Measurements from ENCODE around the gene ARMC9. TPM values are rescaled to one million over a fixed set of nuclear protein-coding genes. Genes with fewer than 3 reads are reported as not detected.

The ARMC9 gene
- total RNA-seq, 1 donor from 2014 or later: 19.3 TPM

- no peak for TF ChIP-seq CTCF (IDR thresholded peaks at IDR 0.05; ENCODE audit: partially characterized antibody, unreplicated experiment)
- H3K4me3 Mint-ChIP-seq (ENCODE audit: unreplicated experiment): no peak overlapping the region
- DNase-seq: no peak
- peaks cover 4% of the 10 kb centered on the region for H3K36me3 Mint-ChIP-seq (ENCODE audit: unreplicated experiment)
- no peaks in the 10 kb centered on the region for H3K27me3 Mint-ChIP-seq (ENCODE audit: unreplicated experiment)
- H3K4me1 Mint-ChIP-seq (ENCODE audit: low read depth, unreplicated experiment): no peaks in the 10 kb centered on the region
- no peak overlapping the region for H3K27ac Mint-ChIP-seq (ENCODE audit: unreplicated experiment)
- no peaks in the 10 kb centered on the region for H3K9me3 Mint-ChIP-seq (ENCODE audit: unreplicated experiment)
These were observed 80.4 kb downstream of the ARMC9 start for GRCh38 chr2:231278868-231279267.

- no peaks in the 10 kb centered on the region for H3K9me3 Mint-ChIP-seq (ENCODE audit: unreplicated experiment)
- H3K4me3 Mint-ChIP-seq (ENCODE audit: unreplicated experiment): no peak overlapping the region
- no peak for DNase-seq
- no peaks in the 10 kb centered on the region for H3K27me3 Mint-ChIP-seq (ENCODE audit: unreplicated experiment)
- TF ChIP-seq CTCF (IDR thresholded peaks at IDR 0.05; ENCODE audit: partially characterized antibody, unreplicated experiment): no peak
- H3K36me3 Mint-ChIP-seq (ENCODE audit: unreplicated experiment): peaks cover 4% of the 10 kb centered on the region
- H3K4me1 Mint-ChIP-seq (ENCODE audit: low read depth, unreplicated experiment): no peaks in the 10 kb centered on the region
- no peak overlapping the region for H3K27ac Mint-ChIP-seq (ENCODE audit: unreplicated experiment)
These were observed 82.4 kb downstream of the ARMC9 start for GRCh38 chr2:231280846-231281245.

GRCh38 chr2:231284296-231284695, 85.9 kb downstream of the ARMC9 start:
- H3K4me3 Mint-ChIP-seq (ENCODE audit: unreplicated experiment): no peak overlapping the region
- no peak for TF ChIP-seq CTCF (IDR thresholded peaks at IDR 0.05; ENCODE audit: partially characterized antibody, unreplicated experiment)
- no peaks in the 10 kb centered on the region for H3K36me3 Mint-ChIP-seq (ENCODE audit: unreplicated experiment)
- no peaks in the 10 kb centered on the region for H3K9me3 Mint-ChIP-seq (ENCODE audit: unreplicated experiment)
- H3K4me1 Mint-ChIP-seq (ENCODE audit: low read depth, unreplicated experiment): no peaks in the 10 kb centered on the region
- peaks cover 2% of the 10 kb centered on the region for H3K27me3 Mint-ChIP-seq (ENCODE audit: unreplicated experiment)
- no peak overlapping the region for H3K27ac Mint-ChIP-seq (ENCODE audit: unreplicated experiment)
- no peak for DNase-seq

- H3K27me3 Mint-ChIP-seq (ENCODE audit: unreplicated experiment): peaks cover 2% of the 10 kb centered on the region
- no peak for DNase-seq
- H3K4me1 Mint-ChIP-seq (ENCODE audit: low read depth, unreplicated experiment): no peaks in the 10 kb centered on the region
- no peaks in the 10 kb centered on the region for H3K36me3 Mint-ChIP-seq (ENCODE audit: unreplicated experiment)
- H3K4me3 Mint-ChIP-seq (ENCODE audit: unreplicated experiment): no peak overlapping the region
- H3K9me3 Mint-ChIP-seq (ENCODE audit: unreplicated experiment): no peaks in the 10 kb centered on the region
- no peak overlapping the region for H3K27ac Mint-ChIP-seq (ENCODE audit: unreplicated experiment)
- no peak for TF ChIP-seq CTCF (IDR thresholded peaks at IDR 0.05; ENCODE audit: partially characterized antibody, unreplicated experiment)
These were observed 88.5 kb downstream of the ARMC9 start for GRCh38 chr2:231286964-231287363.

- Mint-ChIP-seq H3K4me3 (ENCODE audit: unreplicated experiment) (no peak overlapping the region), H3K27me3 (ENCODE audit: unreplicated experiment) (peaks cover 2% of the 10 kb centered on the region), H3K36me3 (ENCODE audit: unreplicated experiment) (no peaks in the 10 kb centered on the region), H3K4me1 (ENCODE audit: low read depth, unreplicated experiment) (no peaks in the 10 kb centered on the region), H3K27ac (ENCODE audit: unreplicated experiment) (no peak overlapping the region), H3K9me3 (ENCODE audit: unreplicated experiment) (no peaks in the 10 kb centered on the region)
- TF ChIP-seq CTCF (IDR thresholded peaks at IDR 0.05; ENCODE audit: partially characterized antibody, unreplicated experiment): no peak
- DNase-seq: no peak
These were observed 89.3 kb downstream of the ARMC9 start for GRCh38 chr2:231287696-231288095.
